ENCODE data around the gene OSBPL10. TPM values are rescaled to one million over a fixed set of nuclear protein-coding genes. Genes with fewer than 3 reads are reported as not detected.

The OSBPL10 gene
- total and polyA plus RNA-seq, 2 of the 8 experiments (the other 6 are each of a cell fraction or from before 2014, with no cell fraction given), result 26.2 to 86.7 TPM

DNA sequence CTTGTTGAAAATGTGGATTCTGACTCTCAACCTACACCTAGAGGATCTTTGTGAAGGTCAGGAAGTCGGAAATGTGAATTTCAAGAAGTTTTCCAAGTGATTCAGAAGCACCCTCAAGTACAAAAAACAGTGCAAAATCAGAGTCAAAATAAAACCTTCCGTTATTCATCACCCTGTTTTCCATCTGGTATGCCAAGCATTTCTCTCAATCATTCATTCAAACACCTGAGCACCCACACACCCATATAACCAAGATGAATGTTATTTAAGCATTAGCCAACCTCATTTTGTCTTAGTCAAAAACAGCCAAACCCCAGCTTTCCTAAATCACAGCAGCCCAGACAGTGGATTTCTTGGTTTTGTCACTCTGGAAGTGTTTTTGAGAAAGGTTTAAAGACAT is 91.1 kb downstream of the OSBPL10 start:
- H3K4me1 ChIP-seq (replicated peaks in 1 of 4; ENCODE audit: control insufficient read depth in 3 of 4, insufficient read depth in 4 of 4, low read length in 3 of 4), result peaks cover 7 to 34% (median 24%) of the 10 kb centered on the region in 4 experiments
- no peak overlapping the region for H2BK20ac ChIP-seq (ENCODE audit: low read length)
- H3K4ac ChIP-seq (replicated peaks; ENCODE audit: insufficient read length, low read depth, low read length), result no peak overlapping the region
- no peak overlapping the region for H4K5ac ChIP-seq (ENCODE audit: insufficient read length, low read depth, low read length)
- DNase-seq (ENCODE audit: low read depth in 1 of 2, low spot score in 2 of 2) (no peak), FAIRE-seq (no peak)
- no peak overlapping the region for H3K9ac ChIP-seq (replicated peaks in 1 of 4; ENCODE audit: extremely low read depth in 1 of 4, low read depth in 3 of 4, low read length in 3 of 4)
- TF ChIP-seq RNF2 (IDR thresholded peaks at IDR 0.05; ENCODE audit: borderline replicate concordance, low read depth, low read length, missing control alignments, poor library complexity, severe bottlenecking) (no peak), CBX8 (IDR thresholded peaks at IDR 0.05; ENCODE audit: borderline replicate concordance, low read depth, low read length) (no peak), ZNF274 (IDR thresholded peaks at IDR 0.05; ENCODE audit: borderline replicate concordance, extremely low read depth, low read length) (no peak), RBBP5 (IDR thresholded peaks at IDR 0.05; ENCODE audit: borderline replicate concordance, low read depth, low read length) (no peak), BRCA1 (IDR thresholded peaks at IDR 0.05; ENCODE audit: low read depth, low read length) (no peak), KDM1A (IDR thresholded peaks at IDR 0.05; ENCODE audit: borderline replicate concordance, low read length) (no peak), MAFK (IDR thresholded peaks at IDR 0.05; ENCODE audit: low read depth, low read length) (no peak), KDM5A (IDR thresholded peaks at IDR 0.05; ENCODE audit: low read length) (no peak)
- TF ChIP-seq, protein P1, sequence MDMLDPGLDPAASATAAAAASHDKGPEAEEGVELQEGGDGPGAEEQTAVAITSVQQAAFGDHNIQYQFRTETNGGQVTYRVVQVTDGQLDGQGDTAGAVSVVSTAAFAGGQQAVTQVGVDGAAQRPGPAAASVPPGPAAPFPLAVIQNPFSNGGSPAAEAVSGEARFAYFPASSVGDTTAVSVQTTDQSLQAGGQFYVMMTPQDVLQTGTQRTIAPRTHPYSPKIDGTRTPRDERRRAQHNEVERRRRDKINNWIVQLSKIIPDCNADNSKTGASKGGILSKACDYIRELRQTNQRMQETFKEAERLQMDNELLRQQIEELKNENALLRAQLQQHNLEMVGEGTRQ (IDR thresholded peaks at IDR 0.05; ENCODE audit: low read length), result no peak
- H3K4me3 ChIP-seq (ENCODE audit: extremely low read depth in 1 of 4, insufficient read depth in 2 of 4, low read depth in 3 of 4, low read length in 4 of 4), result no peak overlapping the region; a peak in 1 of 8 replicates
- H3K23me2 ChIP-seq (ENCODE audit: low read depth, low read length), result peaks cover 3% of the 10 kb centered on the region; the same call in 1 of the 2 replicates
- H3K79me2 ChIP-seq (ENCODE audit: control insufficient read depth in 1 of 2, insufficient read depth in 2 of 2, low read length in 2 of 2), result peaks cover 5 to 93% of the 10 kb centered on the region in 2 experiments
- H3K27me3 ChIP-seq (replicated peaks in 1 of 4; ENCODE audit: control insufficient read depth in 3 of 4, extremely low read depth in 1 of 4, insufficient read depth in 3 of 4, low read length in 3 of 4), result no peaks in the 10 kb centered on the region
- ChIA-PET POLR2A (ENCODE audit: partially characterized antibody) (interaction anchor here (0.8 kb wide), 1 partner anchor 11 kb away, joined by 3 read pairs; no protein-coding TSS in a partner anchor), CTCF (ENCODE audit: partially characterized antibody) (interaction anchor here (0.6 to 2.1 kb wide), 4 partner anchors 10 to 138 kb away, joined by 3 to 7 read pairs (median 4); no protein-coding TSS in a partner anchor)
- no peak overlapping the region for H2BK120ac ChIP-seq (replicated peaks; ENCODE audit: low read depth, low read length)
- 0 out of 4 replicates have a peak overlapping the region, but pooled peaks of 1 of the 2 experiments have one; percentile 9 for H3K4me2 ChIP-seq (ENCODE audit: insufficient read depth in 1 of 2, low read depth in 2 of 2, low read length in 2 of 2)
- H4K8ac ChIP-seq (ENCODE audit: extremely low read depth, insufficient read depth, low read length), result no peak overlapping the region
- no peak overlapping the region for H3K56ac ChIP-seq (replicated peaks; ENCODE audit: insufficient read length, low read depth, low read length)
- H2BK12ac ChIP-seq (ENCODE audit: low read depth, low read length), result no peak overlapping the region
- no peak overlapping the region for H2BK15ac ChIP-seq (ENCODE audit: low read length)
- no peak overlapping the region for H3K27ac ChIP-seq (ENCODE audit: low read depth, low read length)
- H3K79me1 ChIP-seq (ENCODE audit: low read depth, low read length), result peaks cover 14% of the 10 kb centered on the region
- no peak overlapping the region for H2AFZ ChIP-seq (ENCODE audit: low read length)
- H4K91ac ChIP-seq (replicated peaks; ENCODE audit: insufficient read length, low read length), result no peak overlapping the region
- no peak overlapping the region for H3K23ac ChIP-seq (ENCODE audit: insufficient read length)
- no peaks in the 10 kb centered on the region for H3K36me3 ChIP-seq (ENCODE audit: control insufficient read depth in 2 of 4, insufficient read depth in 4 of 4, low read length in 3 of 4)
- H2BK5ac ChIP-seq (ENCODE audit: low read depth, low read length), result no peak overlapping the region
- H2AK5ac ChIP-seq (ENCODE audit: low read depth, low read length), result no peak overlapping the region
- WGBS, 2 experiments (ENCODE audit: extremely low coverage in 1 of 2, insufficient coverage in 1 of 2, insufficient read length in 1 of 2, insufficient replicate concordance in 2 of 2, low coverage in 1 of 2, low lambda C conversion rate in 2 of 2, missing lambda C conversion rate in 1 of 2), result 75% methylated on average over 2 of the region's 2 CpGs; no CpG with 5 or more reads in 1 of the 2 experiments
- no peak overlapping the region for H3K14ac ChIP-seq (ENCODE audit: insufficient read length)
- peaks cover 2 to 4% of the 10 kb centered on the region in 2 experiments for H4K20me1 ChIP-seq (replicated peaks in 1 of 2; ENCODE audit: control insufficient read depth in 1 of 2, insufficient read depth in 2 of 2, low read length in 2 of 2)
- no peak overlapping the region for H3K18ac ChIP-seq (ENCODE audit: extremely low read depth, low read length)
- H3K9me3 ChIP-seq (ENCODE audit: insufficient read depth in 2 of 2, low read depth in 1 of 2, low read length in 1 of 2), result no peaks in the 10 kb centered on the region
